Karpas-422 (cell line): Measurements from ENCODE around the gene FMN1. TPM values are rescaled to one million over a fixed set of nuclear protein-coding genes. Genes with fewer than 3 reads are reported as not detected.

Source experiments
- DNase-seq: peaks from one replicate; pipeline ENCODE4 v3.0.0-alpha.2; 2015
- H2AFZ ChIP-seq: fragments of 200-600 bp; sonication (generic); 2 replicates; pipeline ENCODE4 v1.6.1; 2014; ENCODE audit warnings: antibody characterized with exemption, low read length, mixed read lengths
- H3K27ac ChIP-seq: fragments of 200-600 bp; sonication (generic); 2 replicates; pipeline ENCODE4 v1.5.1; 2014; ENCODE audit warnings: mild to moderate bottlenecking, low read length, moderate library complexity
- H3K27me3 ChIP-seq: fragments of 200-600 bp; sonication (generic); 2 replicates; pipeline ENCODE4 v1.6.1; 2014; ENCODE audit warnings: low read length, mixed read lengths
- H3K36me3 ChIP-seq: fragments of 200-600 bp; sonication (generic); 2 replicates; pipeline ENCODE4 v1.6.1; 2014; ENCODE audit warnings: low read length, mixed read lengths; ENCODE audit not compliant: insufficient read depth
- H3K4me1 ChIP-seq: fragments of 200-600 bp; sonication (generic); 2 replicates; pipeline ENCODE4 v1.6.1; 2014; ENCODE audit warnings: mild to moderate bottlenecking, low read length, mixed read lengths
- H3K4me2 ChIP-seq: fragments of 200-600 bp; sonication (generic); 2 replicates; pipeline ENCODE4 v1.6.1; 2014; ENCODE audit warnings: low read length, low read depth, mild to moderate bottlenecking; ENCODE audit not compliant: poor library complexity, severe bottlenecking
- H3K4me3 ChIP-seq: fragments of 200-600 bp; sonication (generic); 2 replicates; pipeline ENCODE4 v1.5.1; 2014; ENCODE audit warnings: mild to moderate bottlenecking, antibody characterized with exemption, low read length, mixed read lengths
- H3K79me2 ChIP-seq: fragments of 200-600 bp; sonication (generic); 2 replicates; pipeline ENCODE4 v1.6.1; 2014; ENCODE audit warnings: mild to moderate bottlenecking, low read length, mixed read lengths
- H3K9ac ChIP-seq: fragments of 200-600 bp; sonication (generic); 2 replicates; pipeline ENCODE4 v1.6.0; 2014; ENCODE audit warnings: low read length
- H3K9me2 ChIP-seq: fragments of 200-600 bp; sonication (generic), shearing (Covaris generic); replicated peaks from 2 replicates; pipeline ENCODE4 v1.6.0; 2014; ENCODE audit warnings: mild to moderate bottlenecking, low read length, moderate library complexity; ENCODE audit not compliant: insufficient read depth
- H3K9me3 ChIP-seq: fragments of 300-700, 200-600 bp; sonication (generic); 2 replicates; pipeline ENCODE4 v1.6.1; 2014; ENCODE audit warnings: low read length, mixed read lengths
- H4K20me1 ChIP-seq: fragments of 200-600 bp; sonication (generic); 2 replicates; pipeline ENCODE4 v1.6.1; 2014; ENCODE audit warnings: mild to moderate bottlenecking, antibody characterized with exemption, low read length, low read depth; ENCODE audit not compliant: insufficient read depth
- total RNA-seq: library from RNA; depleted of rRNA; stranded (reverse); fragments of >200 nt; shearing (Covaris generic); gene quantifications from 2 replicates; pipeline ENCODE4 v1.2.3, GENCODE V29; 2014; ENCODE audit warnings: low replicate concordance

FMN1 gene
- total RNA-seq, 1 experiment from 2014 or later = 1.1 TPM

DNA sequence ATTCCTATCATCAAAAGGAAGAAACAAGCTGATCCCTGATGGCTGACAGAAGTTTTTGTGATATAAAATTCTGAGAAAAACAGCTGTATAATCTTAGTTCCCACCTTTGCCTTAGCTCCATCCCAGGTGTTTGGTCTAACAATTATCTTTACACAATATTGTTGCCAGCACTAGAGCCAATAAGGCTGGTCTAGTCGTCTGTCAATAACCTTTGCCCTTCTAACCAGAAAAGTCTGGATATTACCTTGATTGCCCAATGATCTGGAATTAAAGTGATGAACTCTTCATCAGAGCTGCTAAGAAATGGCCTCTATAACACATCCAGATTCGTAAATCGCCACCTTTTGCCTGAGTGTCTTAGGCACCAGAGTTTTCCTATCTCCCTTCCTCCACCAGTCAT, 98.4 kb downstream of the FMN1 start:
- no peak overlapping the region for H3K27ac ChIP-seq
- no peaks in the 10 kb centered on the region for H3K4me1 ChIP-seq
- H3K9me3 ChIP-seq = no peaks in the 10 kb centered on the region
- H3K4me2 ChIP-seq = no peak overlapping the region
- H3K79me2 ChIP-seq = no peaks in the 10 kb centered on the region
- no peak overlapping the region for H2AFZ ChIP-seq
- no peaks in the 10 kb centered on the region for H3K27me3 ChIP-seq
- H3K9ac ChIP-seq = no peak overlapping the region
- DNase-seq = no peak
- no peak overlapping the region for H3K4me3 ChIP-seq
- no peaks in the 10 kb centered on the region for H3K9me2 ChIP-seq
- H4K20me1 ChIP-seq = no peaks in the 10 kb centered on the region
- no peaks in the 10 kb centered on the region for H3K36me3 ChIP-seq

DNA sequence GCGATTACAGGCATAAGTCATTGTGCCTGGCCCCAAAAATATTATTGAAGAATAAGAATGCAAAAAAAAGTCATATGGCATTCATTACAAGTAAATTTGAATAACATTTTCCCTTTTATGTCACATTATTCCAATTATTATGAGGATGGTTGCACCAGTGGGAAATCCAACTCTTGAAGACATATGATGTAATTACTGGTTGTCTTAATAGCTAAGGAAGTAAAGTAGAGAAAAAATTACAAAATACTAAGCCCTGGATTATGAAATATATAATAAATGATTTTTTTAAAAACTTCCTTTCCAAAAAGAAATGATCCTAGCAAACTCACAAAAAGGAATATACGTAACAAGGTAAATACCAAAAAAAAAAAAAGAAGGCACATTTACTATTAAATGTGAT, 98.9 kb downstream of the FMN1 start:
- no peaks in the 10 kb centered on the region for H3K79me2 ChIP-seq
- no peak for DNase-seq
- H4K20me1 ChIP-seq = no peaks in the 10 kb centered on the region
- H3K27me3 ChIP-seq = no peaks in the 10 kb centered on the region
- no peak overlapping the region for H3K9ac ChIP-seq
- H2AFZ ChIP-seq = no peak overlapping the region
- H3K4me1 ChIP-seq = no peaks in the 10 kb centered on the region
- H3K4me3 ChIP-seq = no peak overlapping the region
- H3K9me2 ChIP-seq = no peaks in the 10 kb centered on the region
- H3K36me3 ChIP-seq = no peaks in the 10 kb centered on the region
- no peak overlapping the region for H3K27ac ChIP-seq
- no peaks in the 10 kb centered on the region for H3K9me3 ChIP-seq
- no peak overlapping the region for H3K4me2 ChIP-seq

DNA sequence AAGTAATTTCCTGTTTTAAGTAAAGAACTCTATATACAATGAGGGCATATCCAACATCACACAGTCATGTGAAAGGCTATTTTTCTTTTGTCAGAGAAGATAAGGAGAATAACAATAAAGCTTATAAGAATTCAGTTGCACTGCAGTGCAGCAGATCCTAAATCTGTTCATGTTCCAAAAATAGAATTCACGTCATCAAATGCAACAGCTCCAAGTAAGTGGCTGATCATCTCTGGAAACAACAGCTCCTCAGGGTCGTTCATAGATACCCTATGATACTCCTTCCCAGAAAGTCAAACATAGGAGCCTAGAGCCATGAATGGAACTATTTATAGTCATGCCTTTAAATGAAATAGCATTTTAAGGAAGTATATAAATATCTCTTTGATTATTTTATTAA, 100.2 kb downstream of the FMN1 start:
- Histone ChIP-seq H3K9me2 (no peaks in the 10 kb centered on the region), H3K27me3 (no peaks in the 10 kb centered on the region), H3K27ac (no peak overlapping the region), H3K4me2 (no peak overlapping the region), H3K9ac (no peak overlapping the region), H3K9me3 (no peaks in the 10 kb centered on the region), H3K4me3 (no peak overlapping the region), H4K20me1 (no peaks in the 10 kb centered on the region), H3K79me2 (no peaks in the 10 kb centered on the region), H3K36me3 (no peaks in the 10 kb centered on the region), H3K4me1 (no peaks in the 10 kb centered on the region), H2AFZ (no peak overlapping the region)
- no peak for DNase-seq

DNA sequence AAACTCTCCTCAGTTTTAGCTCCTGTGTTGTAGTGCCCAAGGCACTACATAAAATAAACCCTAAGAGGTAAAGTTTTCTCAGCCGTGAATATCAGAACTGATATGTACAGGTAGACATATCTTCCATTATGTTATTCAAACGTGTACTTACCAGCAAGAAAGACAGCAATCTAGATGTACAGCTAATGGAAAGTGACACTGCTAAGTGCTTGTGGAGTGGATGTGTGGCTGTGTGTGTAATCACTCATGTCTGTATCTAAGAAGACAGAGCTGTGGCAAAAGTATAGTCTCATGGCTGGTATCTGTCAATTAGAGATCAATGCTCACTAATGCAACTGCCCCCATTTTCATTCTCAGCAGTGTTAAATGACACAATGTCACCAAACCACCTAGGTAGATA, 101.3 kb downstream of the FMN1 start:
- Histone ChIP-seq H3K4me2 (no peak overlapping the region), H3K4me3 (no peak overlapping the region), H3K9me2 (no peaks in the 10 kb centered on the region), H3K9me3 (no peaks in the 10 kb centered on the region), H3K36me3 (no peaks in the 10 kb centered on the region), H3K27ac (no peak overlapping the region), H3K79me2 (no peaks in the 10 kb centered on the region), H4K20me1 (no peaks in the 10 kb centered on the region), H3K27me3 (no peaks in the 10 kb centered on the region), H3K4me1 (no peaks in the 10 kb centered on the region), H2AFZ (no peak overlapping the region), H3K9ac (no peak overlapping the region)
- no peak for DNase-seq

DNA sequence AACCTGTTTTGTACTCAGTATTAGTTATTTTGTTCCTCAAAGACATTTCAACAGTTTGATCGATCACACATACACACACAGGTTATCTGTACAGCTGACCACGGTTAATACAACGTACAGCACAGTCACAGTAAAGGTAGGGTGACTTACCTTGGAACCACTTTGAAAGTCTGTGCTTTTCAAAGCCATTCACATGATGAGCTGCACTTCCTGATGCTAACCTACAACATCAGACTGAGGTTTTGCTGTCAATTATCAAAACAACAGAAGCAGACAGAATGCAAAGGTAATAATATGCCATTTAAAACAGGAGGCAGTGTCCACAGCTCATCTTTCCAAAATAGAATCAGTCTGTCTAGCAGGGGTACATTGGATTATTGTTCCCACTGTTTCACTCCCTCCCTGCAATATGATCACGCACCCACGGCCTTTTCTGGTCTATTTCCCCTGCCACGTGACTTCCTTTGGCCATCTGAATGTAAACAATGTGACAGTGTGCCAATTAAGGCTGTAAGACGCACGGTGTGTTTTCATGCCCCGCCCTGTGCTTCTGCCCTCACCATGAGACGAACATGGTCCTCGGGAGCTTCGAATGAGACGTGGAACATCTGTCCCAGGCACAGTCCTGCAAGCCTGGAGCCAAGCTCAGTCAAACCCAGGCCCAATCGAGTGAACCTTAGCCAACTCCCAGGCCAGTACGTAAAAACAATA, 102.4 kb downstream of the FMN1 start:
- no peaks in the 10 kb centered on the region for H3K36me3 ChIP-seq
- no peaks in the 10 kb centered on the region for H3K79me2 ChIP-seq
- H3K9ac ChIP-seq = no peak overlapping the region
- no peaks in the 10 kb centered on the region for H3K4me1 ChIP-seq
- no peak overlapping the region for H3K4me2 ChIP-seq
- no peak for DNase-seq
- H3K9me3 ChIP-seq = no peaks in the 10 kb centered on the region
- no peak overlapping the region for H3K27ac ChIP-seq
- H4K20me1 ChIP-seq = no peaks in the 10 kb centered on the region
- H3K9me2 ChIP-seq = no peaks in the 10 kb centered on the region
- H2AFZ ChIP-seq = no peak overlapping the region
- H3K27me3 ChIP-seq = no peaks in the 10 kb centered on the region
- no peak overlapping the region for H3K4me3 ChIP-seq

DNA sequence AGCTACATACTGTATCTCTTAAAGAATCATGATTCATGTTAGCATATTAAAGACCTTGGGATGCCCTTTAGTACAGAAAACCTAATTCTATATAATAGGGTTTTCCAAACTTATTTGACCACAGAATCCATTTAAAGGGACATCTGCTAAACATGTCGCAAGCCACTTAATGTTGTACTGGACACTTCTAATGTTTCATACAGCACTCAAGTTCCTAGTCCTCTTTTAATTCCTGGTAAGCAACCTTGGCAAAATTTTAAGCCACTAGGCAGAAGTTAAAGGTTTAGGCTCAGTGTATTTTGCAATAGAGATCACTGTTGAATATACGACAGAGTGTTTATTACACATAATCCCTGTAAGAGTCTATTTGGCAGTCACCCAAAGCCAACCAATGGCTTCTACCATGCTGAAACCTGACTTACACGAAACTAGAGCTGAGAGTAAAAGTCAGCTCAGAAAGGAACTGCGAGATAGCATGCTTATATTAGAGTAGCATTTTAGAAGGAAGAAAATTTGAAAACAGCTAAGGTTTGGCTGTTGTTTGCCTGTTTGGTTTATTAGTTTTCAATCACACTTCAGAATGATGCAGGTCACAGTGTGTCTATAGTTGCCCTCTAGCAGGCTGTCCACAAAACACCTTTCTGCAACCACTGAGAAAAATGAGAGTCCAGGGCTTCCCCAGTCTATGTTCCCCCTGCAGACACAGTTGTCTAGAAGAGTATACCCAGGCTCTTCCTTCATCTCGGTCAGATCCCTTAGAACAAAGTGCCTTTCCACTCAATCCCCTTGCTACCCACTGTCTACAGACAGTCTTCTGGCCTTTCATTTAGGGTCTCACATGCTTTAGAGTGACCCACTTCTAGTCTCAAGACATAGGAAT, 104.4 kb downstream of the FMN1 start:
- Histone ChIP-seq H3K4me2 (no peak overlapping the region), H3K27me3 (no peaks in the 10 kb centered on the region), H3K36me3 (no peaks in the 10 kb centered on the region), H3K79me2 (no peaks in the 10 kb centered on the region), H3K9me2 (no peaks in the 10 kb centered on the region), H4K20me1 (no peaks in the 10 kb centered on the region), H2AFZ (no peak overlapping the region), H3K9me3 (no peaks in the 10 kb centered on the region), H3K9ac (no peak overlapping the region), H3K4me1 (no peaks in the 10 kb centered on the region), H3K27ac (no peak overlapping the region), H3K4me3 (no peak overlapping the region)
- DNase-seq = no peak

DNA sequence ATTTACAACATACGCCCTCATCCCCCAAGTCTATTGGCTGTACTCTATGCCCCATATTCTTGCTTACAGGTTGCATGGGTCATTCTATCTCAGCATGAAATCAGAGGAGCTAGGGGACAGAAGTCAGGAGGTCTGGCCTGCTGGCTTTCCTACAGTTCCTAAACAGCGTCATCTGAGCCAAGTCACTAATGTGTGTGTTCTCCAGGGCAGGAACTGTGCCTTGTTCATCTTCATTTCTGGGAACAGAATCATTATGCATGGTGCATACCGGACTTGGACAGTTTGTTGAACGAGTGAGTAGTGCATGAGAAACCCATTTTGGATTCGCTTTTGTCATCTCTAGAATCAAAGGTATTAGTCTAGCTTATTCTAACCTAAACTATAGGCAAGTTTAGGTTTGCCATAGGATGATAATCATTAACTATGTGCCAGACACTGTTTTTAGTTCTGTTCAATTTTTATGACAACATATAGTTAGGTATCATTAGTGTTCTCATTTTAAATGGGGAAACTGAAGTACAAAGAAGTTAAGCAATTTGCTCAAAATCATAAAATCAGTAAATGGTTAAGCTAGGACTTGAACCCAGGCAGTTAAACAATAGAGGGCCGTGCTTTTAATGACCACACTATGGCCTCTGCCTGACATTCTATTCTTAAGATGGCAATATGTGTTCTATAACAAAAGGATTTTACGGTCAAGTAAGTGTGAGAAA, 105.2 kb downstream of the FMN1 start:
- no peak overlapping the region for H3K9ac ChIP-seq
- H3K79me2 ChIP-seq = no peaks in the 10 kb centered on the region
- DNase-seq = no peak
- H3K36me3 ChIP-seq = no peaks in the 10 kb centered on the region
- H3K9me2 ChIP-seq = no peaks in the 10 kb centered on the region
- no peak overlapping the region for H3K27ac ChIP-seq
- no peak overlapping the region for H2AFZ ChIP-seq
- no peaks in the 10 kb centered on the region for H3K27me3 ChIP-seq
- H3K4me1 ChIP-seq = no peaks in the 10 kb centered on the region
- no peaks in the 10 kb centered on the region for H3K9me3 ChIP-seq
- no peak overlapping the region for H3K4me2 ChIP-seq
- no peak overlapping the region for H3K4me3 ChIP-seq
- no peaks in the 10 kb centered on the region for H4K20me1 ChIP-seq

DNA sequence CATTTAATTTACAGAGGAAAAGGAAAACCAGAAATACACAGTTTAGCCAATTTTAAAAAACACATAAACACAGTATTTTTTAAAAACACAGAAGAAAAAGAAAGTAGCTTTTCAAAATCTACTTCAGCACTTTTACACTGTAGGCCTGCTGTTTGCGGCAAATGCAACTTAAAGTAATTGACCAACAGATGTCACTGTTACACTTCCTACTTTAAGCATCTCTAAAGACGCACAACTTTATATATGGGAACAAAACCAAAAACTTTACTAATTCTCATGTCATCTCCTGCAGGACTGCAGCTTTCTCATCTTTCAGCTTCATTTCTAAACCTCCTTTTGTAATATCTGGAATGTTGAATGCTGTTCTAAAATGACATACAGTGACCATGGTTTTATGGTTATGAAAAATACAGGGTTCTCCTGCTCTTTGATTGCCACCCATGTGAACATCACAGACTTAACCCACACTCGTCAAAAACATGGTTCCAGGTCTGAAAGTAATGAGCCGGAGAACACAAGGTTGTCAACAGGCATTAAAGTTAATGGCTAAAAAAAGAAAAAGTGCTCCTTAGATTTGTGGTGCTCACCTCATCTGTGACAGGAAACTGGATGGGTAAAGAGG, 107.9 kb downstream of the FMN1 start:
- no peak overlapping the region for H2AFZ ChIP-seq
- no peak overlapping the region for H3K27ac ChIP-seq
- H4K20me1 ChIP-seq = no peaks in the 10 kb centered on the region
- H3K27me3 ChIP-seq = no peaks in the 10 kb centered on the region
- no peaks in the 10 kb centered on the region for H3K9me2 ChIP-seq
- no peaks in the 10 kb centered on the region for H3K4me1 ChIP-seq
- H3K4me3 ChIP-seq = no peak overlapping the region
- no peaks in the 10 kb centered on the region for H3K36me3 ChIP-seq
- no peaks in the 10 kb centered on the region for H3K9me3 ChIP-seq
- no peak overlapping the region for H3K9ac ChIP-seq
- no peak overlapping the region for H3K4me2 ChIP-seq
- no peaks in the 10 kb centered on the region for H3K79me2 ChIP-seq
- peak; percentile 70 for DNase-seq
